DND-41 (cell line): ENCODE measurements around the gene ACVRL1.

Experiments
- ATAC-seq: fragments of 200-7000 bp; cut with Tn5 transposase; 3 replicates; pipeline ENCODE4 v1.9.1; 2021; ENCODE audit warnings: low read depth; ENCODE audit not compliant: insufficient read depth
- DNase-seq: peaks from one replicate; pipeline ENCODE4 v3.0.0-alpha.2; 2020
- H2AFZ ChIP-seq: 2 replicates; pipeline ENCODE4 v1.6.0; 2012; ENCODE audit warnings: low read depth, low read length
- H3K27ac ChIP-seq: 2 replicates; pipeline ENCODE4 v1.5.1; 2012; ENCODE audit warnings: low read length, inconsistent platforms
- H3K27me3 ChIP-seq: fragments of 200-600 bp; sonication (generic); 2 replicates; pipeline ENCODE4 v1.6.0; 2012; ENCODE audit warnings: low read length, mild to moderate bottlenecking, inconsistent platforms; ENCODE audit not compliant: insufficient read depth, poor library complexity
- H3K36me3 ChIP-seq: 2 replicates; pipeline ENCODE4 v1.5.1; 2012; ENCODE audit warnings: low read length, inconsistent platforms; ENCODE audit not compliant: insufficient read depth
- H3K4me1 ChIP-seq: 2 replicates; pipeline ENCODE4 v1.5.1; 2012; ENCODE audit warnings: mild to moderate bottlenecking, low read length; ENCODE audit not compliant: insufficient read depth
- H3K4me2 ChIP-seq: 2 replicates; pipeline ENCODE4 v1.6.0; 2012; ENCODE audit warnings: mild to moderate bottlenecking, moderate library complexity, low read length, inconsistent platforms; ENCODE audit not compliant: insufficient read depth
- H3K4me3 ChIP-seq, 2 experiments: fragments of 200-600 bp in 1 of 2; shearing (Covaris generic) in 1 of 2; 2 replicates each; pipeline ENCODE4 v1.5.1; 2012 to 2016; ENCODE audit warnings: inconsistent platforms in 2 of 2, low read length in 2 of 2, mild to moderate bottlenecking in 2 of 2, low read depth in 1 of 2, moderate library complexity in 1 of 2
- H3K79me2 ChIP-seq: 2 replicates; pipeline ENCODE4 v1.6.0; 2012; ENCODE audit warnings: low read length, inconsistent platforms; ENCODE audit not compliant: insufficient read depth
- H3K9ac ChIP-seq: 2 replicates; pipeline ENCODE4 v1.6.0; 2012; ENCODE audit warnings: low read depth, mild to moderate bottlenecking, inconsistent platforms, low read length, moderate library complexity
- H3K9me3 ChIP-seq: 2 replicates; pipeline ENCODE4 v1.5.1; 2012; ENCODE audit warnings: low read length, moderate library complexity, mild to moderate bottlenecking, inconsistent platforms; ENCODE audit not compliant: insufficient read depth, severe bottlenecking
- H4K20me1 ChIP-seq: 2 replicates; pipeline ENCODE4 v1.6.0; 2012; ENCODE audit warnings: low read length; ENCODE audit not compliant: insufficient read depth
- CTCF ChIP-seq: IDR thresholded peaks from 2 replicates; pipeline ENCODE4 v1.5.1; 2012; ENCODE audit warnings: borderline replicate concordance, low read length, moderate library complexity, mild to moderate bottlenecking; ENCODE audit not compliant: poor library complexity, severe bottlenecking; ENCODE audit errors: extremely low read depth
- EZH2 ChIP-seq: IDR thresholded peaks from 3 replicates; pipeline ENCODE4 v1.6.1; 2012; ENCODE audit warnings: borderline replicate concordance, low read depth, mild to moderate bottlenecking, moderate library complexity, low read length, inconsistent platforms; ENCODE audit not compliant: severe bottlenecking

ACVRL1 gene

GRCh38 chr12:51958542-51958941, 51.2 kb downstream of the ACVRL1 start:
- H4K20me1 ChIP-seq: peaks cover 16% of the 10 kb centered on the region; the same call in 1 of the 2 replicates
- DNase-seq (no peak), ATAC-seq (no peak)
- no peak overlapping the region for H3K4me2 ChIP-seq
- H3K9me3 ChIP-seq: no peaks in the 10 kb centered on the region
- no peak for TF ChIP-seq EZH2
- no peak for TF ChIP-seq CTCF
- H3K79me2 ChIP-seq: peaks cover 77% of the 10 kb centered on the region
- no peaks in the 10 kb centered on the region for H3K27me3 ChIP-seq
- 0 out of 2 replicates have a peak, but pooled peaks cover 6% of the 10 kb centered on the region for H3K36me3 ChIP-seq
- H3K27ac ChIP-seq: no peak overlapping the region
- H3K4me1 ChIP-seq: peaks cover 14% of the 10 kb centered on the region
- no peak overlapping the region for H2AFZ ChIP-seq
- no peak overlapping the region for H3K9ac ChIP-seq
- no peak overlapping the region for H3K4me3 ChIP-seq

GRCh38 chr12:51959211-51959610, 51.9 kb downstream of the ACVRL1 start:
- Histone ChIP-seq H3K4me3 (no peak overlapping the region), H3K4me1 (peaks cover 8% of the 10 kb centered on the region; the same call in 1 of the 2 replicates), H3K9ac (no peak overlapping the region), H3K27ac (no peak overlapping the region), H3K79me2 (peaks cover 77% of the 10 kb centered on the region), H2AFZ (no peak overlapping the region), H3K27me3 (no peaks in the 10 kb centered on the region), H3K36me3 (0 out of 2 replicates have a peak, but pooled peaks cover 6% of the 10 kb centered on the region), H3K4me2 (no peak overlapping the region), H3K9me3 (no peaks in the 10 kb centered on the region), H4K20me1 (peaks cover 16% of the 10 kb centered on the region; the same call in 1 of the 2 replicates)
- no peak for TF ChIP-seq CTCF
- TF ChIP-seq EZH2: no peak
- DNase-seq (no peak), ATAC-seq (no peak)

GRCh38 chr12:51959921-51960320, 52.6 kb downstream of the ACVRL1 start:
- H4K20me1 ChIP-seq: peaks cover 16% of the 10 kb centered on the region; the same call in 1 of the 2 replicates
- ATAC-seq (no peak), DNase-seq (no peak)
- H3K9me3 ChIP-seq: no peaks in the 10 kb centered on the region
- no peak overlapping the region for H3K27ac ChIP-seq
- H3K4me3 ChIP-seq: no peak overlapping the region
- no peak overlapping the region for H3K9ac ChIP-seq
- H3K79me2 ChIP-seq: peaks cover 74% of the 10 kb centered on the region
- H3K4me2 ChIP-seq: no peak overlapping the region
- H2AFZ ChIP-seq: no peak overlapping the region
- no peaks in the 10 kb centered on the region for H3K27me3 ChIP-seq
- 0 out of 2 replicates have a peak, but pooled peaks cover 6% of the 10 kb centered on the region for H3K36me3 ChIP-seq
- TF ChIP-seq EZH2: no peak
- TF ChIP-seq CTCF: no peak
- 0 out of 2 replicates have a peak, but pooled peaks cover 4% of the 10 kb centered on the region for H3K4me1 ChIP-seq
